ENCODE measurements around the gene ZNF587. TPM values are rescaled to one million over a fixed set of nuclear protein-coding genes. Genes with fewer than 3 reads are reported as not detected.

Gene ZNF587
- total and polyA plus RNA-seq, 2 of the 8 experiments (the other 6 are each of a cell fraction or from before 2014, with no cell fraction given), result 18.1 to 42.1 TPM

GRCh38 chr19:57814505-57815246 is 35.0 kb upstream of the ZNF587 start, which contains the start of gene ZNF552 (continued):
- TF ChIP-seq CHD7 (IDR thresholded peaks at IDR 0.05; ENCODE audit: insufficient replicate concordance, low read length), result no peak
- TF ChIP-seq SAP30 (IDR thresholded peaks at IDR 0.05; ENCODE audit: insufficient read depth, insufficient replicate concordance, low read length), result peak; percentile 37
- no peak for TF ChIP-seq KDM1A (IDR thresholded peaks at IDR 0.05; ENCODE audit: borderline replicate concordance, low read length)
- peak; percentile 50; the same call in 1 of the 2 replicates for TF ChIP-seq GABPA (IDR thresholded peaks at IDR 0.05; ENCODE audit: borderline replicate concordance, insufficient read depth, low read length)
- peak in 1 of 2 experiments; percentile 27; a peak in 2 of 4 replicates for TF ChIP-seq RAD21 (IDR thresholded peaks at IDR 0.05 in 1 of 2, conservative IDR thresholded peaks at IDR 0.05 in 1 of 2; ENCODE audit: low read depth in 2 of 2, low read length in 2 of 2)
- no peak for TF ChIP-seq BACH1 (IDR thresholded peaks at IDR 0.05; ENCODE audit: low read length)

All from H1 (cell line).